GM21526 (cell line): ENCODE data around the gene PRDM8.
"Not testable (repeated sequence)": the region's sequence is repeated elsewhere in the genome, so short reads cannot be mapped to it uniquely, and the experiment has no call there.

Experiments used
- ATAC-seq: cut with Tn5 transposase; IDR thresholded peaks from one replicate; pipeline ENCODE4 v1.9.1; 2021; ENCODE audit warnings: moderate library complexity; ENCODE audit not compliant: unreplicated experiment, low FRiP score

PRDM8 gene

DNA sequence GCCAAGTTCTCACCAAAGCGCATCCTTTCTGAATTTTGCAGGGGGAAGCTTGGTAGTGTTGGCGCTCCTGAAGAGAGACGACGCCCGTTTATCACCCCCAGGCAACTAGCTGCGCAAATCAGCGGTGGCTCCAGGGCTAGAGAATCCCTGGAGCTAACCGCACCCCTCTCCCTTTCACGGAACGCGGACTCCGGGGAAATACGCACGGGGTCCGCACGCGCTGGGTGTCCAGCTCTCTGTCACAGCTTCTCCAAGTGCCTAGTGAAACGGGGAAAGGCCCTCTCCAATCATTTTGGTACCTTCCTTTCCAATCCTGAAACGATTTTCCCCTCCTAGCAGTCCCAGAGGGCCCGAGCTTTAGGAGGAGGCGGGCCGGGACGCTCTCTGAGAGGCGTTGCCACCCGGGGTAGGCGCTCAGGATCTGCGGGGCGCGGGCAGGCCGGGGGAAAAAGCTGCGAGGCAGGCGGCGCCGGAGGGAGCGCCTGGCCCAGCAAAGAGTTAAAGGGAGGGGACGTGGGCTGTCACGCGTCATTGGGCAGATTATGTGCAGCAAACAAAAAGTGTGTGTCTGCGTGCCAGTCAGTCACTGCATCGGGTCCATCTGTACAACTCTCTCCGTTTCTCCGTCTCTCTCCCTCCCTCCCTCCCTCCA is at the start of gene PRDM8:
PRDM8 (plus strand) TSS at position 582 of the 652 bp plus-strand sequence. CDS start 2,578 bp downstream, outside the sequence.
- ATAC-seq: no peak

DNA sequence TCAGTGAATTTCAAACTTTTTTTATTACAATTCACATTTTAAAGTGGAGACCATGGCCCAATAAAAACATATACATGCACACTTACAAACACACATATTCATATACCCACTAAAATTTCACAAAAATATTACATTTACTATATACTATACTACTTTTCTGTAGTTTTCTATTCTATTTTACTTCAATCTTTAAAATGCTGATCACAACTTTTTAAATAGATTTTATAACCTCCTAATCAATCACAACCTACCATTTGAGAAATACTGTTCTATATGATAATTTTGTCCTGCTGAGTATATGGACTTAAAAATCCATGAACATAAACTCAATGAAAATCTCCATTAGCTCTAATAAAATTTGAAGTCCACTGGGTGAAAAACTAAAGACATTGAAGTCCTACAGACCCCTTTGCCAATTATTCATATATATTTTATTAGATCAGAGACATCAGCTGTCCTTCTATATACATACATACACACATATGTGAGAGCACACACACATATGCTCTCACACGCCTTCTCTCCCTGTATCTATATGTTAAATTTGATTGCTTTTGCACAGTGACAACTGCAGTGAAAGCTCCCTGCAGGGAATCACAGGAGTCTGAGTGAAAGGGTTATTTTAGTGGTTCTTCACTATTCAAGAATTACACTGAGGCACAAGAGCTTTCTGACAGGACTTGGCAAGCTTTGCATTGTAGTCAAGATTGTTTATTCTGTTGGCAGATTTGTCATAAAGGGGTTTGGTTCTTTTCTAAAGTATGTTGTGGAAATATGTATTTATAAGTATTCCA is 46.7 kb upstream of the PRDM8 start:
- ATAC-seq: no peak

DNA sequence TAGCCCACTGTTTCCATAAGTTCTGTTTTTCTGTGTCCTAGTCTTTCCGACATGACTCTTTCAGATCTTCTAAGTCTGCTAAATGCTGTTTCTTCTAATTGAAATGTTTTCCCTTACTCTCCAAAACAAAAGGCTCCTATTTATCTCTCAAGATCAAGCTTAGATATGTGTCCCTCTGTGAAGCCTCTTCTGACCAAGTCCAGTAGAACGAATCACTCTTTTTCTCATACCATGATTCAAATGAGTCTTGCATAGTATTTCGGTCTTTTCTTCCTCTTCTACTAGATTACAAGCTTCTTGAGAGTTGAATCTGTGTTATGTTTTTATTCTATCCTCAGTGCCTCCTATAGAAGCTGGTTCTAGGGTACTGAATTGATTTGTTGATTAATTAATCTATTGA is 45.3 kb upstream of the PRDM8 start:
- ATAC-seq: no peak

DNA sequence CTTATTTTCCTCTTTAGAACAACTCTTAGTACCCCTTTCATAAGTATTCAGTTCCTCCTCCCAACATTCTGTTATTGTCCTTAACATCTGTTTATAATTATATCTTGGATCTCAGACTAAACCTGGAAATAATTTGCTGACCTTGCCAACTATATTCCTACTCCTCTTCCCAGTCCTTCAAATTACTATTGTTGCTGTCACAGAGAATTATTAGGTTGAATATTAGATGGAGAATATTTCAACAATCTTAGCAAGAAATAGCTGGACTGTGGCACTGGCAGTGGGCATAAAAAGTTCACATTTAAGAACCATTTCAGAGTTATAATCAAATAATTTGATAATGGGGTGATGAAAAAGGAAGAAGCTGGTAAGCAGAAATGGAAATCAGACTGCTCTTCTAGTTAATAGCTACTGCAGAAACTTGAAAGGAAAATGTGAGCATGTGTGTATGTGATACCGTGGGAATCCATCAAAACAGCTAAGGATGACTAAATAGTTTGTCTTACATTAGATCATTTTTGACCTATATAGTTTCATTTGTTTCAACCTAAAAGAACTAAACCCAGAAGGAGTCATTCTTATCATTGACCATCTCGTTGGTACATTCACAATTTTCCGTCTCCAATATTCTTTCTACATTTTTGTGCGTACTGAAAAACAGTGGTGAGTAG is 43.3 kb upstream of the PRDM8 start:
- no peak for ATAC-seq

DNA sequence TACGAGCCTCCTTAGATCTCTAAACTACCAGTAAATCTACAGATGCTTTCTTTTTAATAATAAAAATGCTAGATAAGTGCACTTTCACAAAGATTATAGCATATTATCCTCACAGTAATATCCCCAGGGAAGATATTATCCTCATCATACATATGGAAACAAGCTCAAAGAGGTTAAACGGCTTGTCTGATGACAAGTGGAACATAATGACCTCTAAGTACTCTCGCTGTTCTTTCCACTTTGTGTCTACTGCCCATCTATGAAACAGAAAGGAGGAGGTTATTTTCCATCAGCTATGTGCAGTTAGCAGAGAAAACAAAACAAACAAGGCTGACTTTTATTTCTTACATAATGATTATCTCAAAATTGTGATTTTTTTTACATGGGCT is 42.8 kb upstream of the PRDM8 start:
- ATAC-seq: no peak

DNA sequence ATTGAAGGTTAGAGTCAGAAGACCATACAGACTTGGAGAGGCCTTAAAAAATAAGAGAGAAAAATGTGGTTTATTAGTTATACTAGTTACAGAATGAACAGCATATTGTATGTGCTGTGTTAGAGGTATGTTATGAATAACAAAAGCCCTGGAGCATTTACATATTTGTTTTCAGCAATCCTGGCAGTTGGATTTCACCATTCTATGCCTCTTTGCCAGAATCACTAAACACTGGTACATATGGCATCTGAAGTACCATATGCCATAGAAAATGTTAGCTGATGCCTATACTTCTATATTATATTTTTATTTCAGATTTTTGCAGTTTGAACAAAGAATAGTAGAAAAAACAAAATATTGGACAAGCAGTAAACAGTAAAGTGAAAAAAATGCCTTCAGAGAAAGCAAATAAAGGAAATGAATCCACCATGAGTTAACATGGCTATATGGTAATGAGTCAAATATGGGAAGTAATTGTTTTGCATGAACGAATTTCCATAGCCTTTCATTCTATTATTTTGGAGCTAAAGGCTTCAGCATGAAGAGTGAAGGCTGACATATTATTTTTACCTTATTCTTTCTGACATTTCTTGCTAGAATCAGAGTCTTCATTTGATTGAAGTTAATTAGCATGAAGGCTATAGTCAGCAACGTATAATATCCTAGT is 41.9 kb upstream of the PRDM8 start:
- ATAC-seq: no peak

DNA sequence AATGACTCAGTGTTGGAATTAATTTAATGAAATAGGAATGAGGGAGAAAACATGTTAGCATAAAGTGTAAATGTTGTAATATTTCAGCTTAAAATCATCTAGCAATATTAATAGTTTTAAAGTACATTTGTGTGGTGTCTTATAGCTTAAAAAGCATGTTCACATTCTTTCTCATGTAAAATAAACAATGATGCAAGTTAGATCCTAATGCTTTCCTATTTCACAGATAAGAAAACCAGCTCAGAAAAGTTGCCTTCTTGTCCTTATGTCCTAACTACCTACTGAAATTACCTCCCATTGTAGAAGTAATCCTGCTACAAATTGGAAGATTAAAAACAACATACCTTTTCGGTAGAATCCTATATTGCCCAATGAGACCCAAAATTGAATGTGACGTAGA is 40.9 kb upstream of the PRDM8 start:
- no peak for ATAC-seq

DNA sequence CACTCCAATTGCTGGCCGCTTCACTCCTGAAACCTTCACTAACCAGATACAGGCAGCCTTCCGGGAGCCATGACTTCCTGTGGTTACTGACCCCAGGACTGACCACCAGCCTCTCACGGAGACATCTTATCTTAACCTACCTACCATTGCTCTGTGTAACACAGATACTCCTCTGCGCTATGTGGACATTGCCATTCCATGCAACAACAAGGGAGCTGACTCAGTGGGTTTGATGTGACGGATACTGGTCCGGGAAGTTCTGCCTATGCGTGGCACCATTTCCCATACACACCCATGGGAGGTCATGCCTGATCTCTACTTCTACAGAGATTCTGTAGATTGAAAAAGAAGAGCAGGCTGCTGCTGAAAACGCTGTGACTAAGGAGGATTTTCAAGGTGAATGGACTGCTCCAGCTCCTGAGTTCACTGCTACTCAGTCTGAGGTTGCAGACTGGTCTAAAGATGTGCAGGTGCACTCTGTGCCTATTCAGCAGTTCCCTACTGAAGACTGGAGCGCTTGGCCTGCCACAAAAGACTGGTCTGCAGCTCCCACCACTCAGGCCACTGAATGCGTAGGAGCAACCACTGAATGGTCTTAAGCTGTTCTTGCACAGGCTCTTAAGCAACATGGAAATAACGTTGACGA is 35.8 kb upstream of the PRDM8 start:
- no peak for ATAC-seq

DNA sequence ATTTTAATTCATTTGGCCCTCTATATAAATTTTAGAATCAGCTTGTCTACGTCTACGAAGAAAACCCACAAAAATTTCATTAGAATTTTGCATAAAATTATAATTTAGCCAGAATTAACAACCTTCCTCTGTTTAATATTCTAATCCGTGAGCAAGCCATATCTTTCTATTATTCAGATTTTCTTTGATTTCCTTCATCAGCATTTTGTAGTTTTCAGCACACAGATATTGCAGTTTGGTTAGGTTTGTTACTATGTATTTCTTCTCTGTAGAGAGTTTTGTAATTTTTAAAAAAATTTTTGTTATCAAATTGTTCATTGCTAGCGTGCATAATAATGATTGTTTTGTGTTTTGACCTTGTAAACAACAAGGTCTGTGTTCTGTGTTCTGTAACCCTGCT is 34.9 kb upstream of the PRDM8 start:
- ATAC-seq: no peak

DNA sequence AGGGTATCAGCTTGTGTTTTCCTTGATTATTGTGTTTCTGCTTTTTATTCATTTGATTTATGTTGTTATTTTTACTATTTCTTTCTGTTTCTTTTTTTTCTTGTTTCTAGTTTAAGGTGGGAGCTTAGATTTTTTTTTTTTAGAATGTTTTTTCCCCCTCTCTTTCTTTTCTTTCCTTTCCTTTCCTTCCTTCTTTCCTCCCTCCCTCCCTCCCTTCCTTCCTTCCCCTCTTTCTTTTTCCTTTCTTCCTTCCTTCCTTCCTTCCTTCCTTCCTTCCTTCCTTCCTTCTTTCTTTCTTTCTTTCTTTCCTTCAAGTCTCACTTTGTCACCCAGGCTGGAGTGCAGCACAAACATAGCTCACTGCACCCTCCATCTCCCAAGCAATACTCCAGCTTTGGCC is 31.4 kb upstream of the PRDM8 start:
- no peak for ATAC-seq

DNA sequence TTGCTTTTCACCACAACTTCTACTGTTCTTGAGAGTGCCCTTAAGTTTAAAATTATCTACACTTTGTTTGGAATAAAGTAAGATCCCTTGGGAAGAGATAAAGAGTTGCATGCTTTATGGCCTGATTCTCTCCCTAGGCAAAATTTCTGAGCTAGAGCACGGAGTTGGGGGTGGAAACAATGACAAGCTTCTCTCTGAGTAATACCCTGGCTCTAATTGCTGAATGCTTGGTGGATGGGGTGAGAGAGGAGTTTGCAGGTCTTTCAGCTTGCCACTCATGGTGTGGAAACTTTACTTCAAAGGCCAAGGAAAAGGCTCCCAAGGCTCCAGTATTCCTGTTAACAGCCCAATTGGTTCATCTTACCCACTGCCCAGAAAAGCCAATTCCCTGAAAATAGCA is 26.1 kb upstream of the PRDM8 start:
- no peak for ATAC-seq

DNA sequence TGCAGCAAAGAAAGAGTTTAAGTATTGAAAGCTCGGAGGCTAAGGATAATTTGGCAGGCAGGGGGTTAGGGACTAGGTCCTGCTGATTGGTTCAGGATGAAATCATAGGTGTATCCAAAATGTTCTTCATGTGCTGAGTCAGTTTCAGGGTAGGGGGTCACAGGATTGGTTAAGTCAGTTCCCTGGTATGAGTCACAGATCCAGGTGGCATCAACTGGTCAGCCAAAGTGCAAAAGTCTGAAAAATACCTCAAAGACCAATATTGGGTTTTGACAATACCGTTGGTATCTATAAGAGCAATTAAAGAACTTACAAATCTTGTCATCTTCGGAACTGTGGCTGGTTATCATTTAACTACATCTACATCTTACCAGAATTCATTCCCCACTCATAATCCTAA is 25.6 kb upstream of the PRDM8 start:
- peak; percentile 5 for ATAC-seq

DNA sequence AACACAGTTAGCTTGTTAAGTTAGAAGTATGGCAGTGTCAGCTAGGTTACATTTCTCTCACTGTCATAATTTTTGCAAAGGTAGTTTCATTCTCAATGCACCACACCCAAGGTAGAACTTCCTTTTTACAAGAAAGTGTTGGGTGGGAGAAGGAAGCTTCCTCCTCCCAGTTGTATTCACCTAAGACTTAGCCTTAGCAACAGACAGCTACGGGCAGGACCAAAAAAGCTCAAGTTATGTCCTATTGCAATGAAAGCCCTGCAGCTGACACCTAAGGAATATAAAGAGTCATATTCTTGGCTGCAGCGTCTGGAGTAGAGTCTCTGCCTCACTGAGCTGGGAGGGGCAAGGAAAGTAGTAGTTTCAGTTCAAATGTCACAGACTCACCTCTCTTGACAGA is 25.1 kb upstream of the PRDM8 start:
- peak; percentile 63 for ATAC-seq

DNA sequence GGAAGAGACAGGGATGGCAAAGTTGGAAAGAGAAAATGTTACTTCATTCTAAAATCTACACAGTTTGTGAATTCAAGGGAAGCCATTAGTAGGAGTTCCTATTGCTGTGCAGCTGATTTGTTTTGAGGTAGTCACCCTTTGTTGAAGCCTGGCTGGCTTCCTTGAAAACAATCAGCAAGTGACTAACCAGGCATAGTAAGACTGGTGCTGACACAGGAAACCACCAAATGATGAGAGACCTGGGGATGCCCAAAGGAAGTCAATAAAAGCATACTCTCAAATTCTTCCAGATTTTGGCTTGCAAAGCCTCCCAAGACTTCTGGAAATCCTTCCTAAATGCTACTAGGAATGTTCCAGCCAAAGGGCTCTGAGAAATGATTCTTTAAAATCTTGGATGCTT is 23.9 kb upstream of the PRDM8 start:
- ATAC-seq: peak; percentile 77

DNA sequence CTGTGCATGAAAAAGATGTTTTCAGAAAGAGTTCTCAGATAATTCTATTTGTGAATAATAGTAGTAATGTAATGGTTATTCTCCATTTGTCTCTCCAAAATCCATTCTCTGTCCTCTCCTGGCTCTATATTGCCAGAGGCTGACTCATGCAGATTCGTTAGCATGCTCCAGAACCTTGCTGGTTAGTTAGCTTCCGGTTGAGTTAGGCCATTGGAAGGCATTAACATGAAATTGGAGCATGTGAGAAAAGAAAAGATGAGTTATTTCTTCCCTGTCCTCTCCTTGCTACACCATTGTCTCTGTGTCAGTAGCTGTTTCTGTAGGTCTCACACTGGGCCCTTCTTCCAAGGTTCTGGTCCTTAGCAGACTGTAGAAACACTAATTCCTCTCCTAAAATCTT is 23.5 kb upstream of the PRDM8 start:
- ATAC-seq: no peak

DNA sequence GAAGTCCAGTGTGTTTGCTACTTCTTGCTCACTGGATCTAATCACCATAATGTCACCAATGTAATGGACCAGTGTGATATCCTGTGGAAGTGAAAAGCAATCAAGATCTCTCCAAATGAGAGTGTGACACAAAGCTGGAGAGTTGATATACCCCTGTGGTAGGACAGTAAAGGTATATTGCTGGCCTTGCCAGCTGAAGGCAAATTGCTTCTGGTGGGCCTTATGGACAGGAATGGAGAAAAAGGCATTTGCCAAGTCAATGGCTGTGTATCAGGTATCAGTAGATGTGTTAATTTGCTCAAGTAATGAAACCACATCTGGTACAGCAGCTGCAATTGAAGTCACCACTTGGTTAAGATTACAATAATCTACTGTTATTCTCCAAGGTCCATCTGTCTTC is 19.5 kb upstream of the PRDM8 start:
- not testable (repeated sequence) for ATAC-seq

DNA sequence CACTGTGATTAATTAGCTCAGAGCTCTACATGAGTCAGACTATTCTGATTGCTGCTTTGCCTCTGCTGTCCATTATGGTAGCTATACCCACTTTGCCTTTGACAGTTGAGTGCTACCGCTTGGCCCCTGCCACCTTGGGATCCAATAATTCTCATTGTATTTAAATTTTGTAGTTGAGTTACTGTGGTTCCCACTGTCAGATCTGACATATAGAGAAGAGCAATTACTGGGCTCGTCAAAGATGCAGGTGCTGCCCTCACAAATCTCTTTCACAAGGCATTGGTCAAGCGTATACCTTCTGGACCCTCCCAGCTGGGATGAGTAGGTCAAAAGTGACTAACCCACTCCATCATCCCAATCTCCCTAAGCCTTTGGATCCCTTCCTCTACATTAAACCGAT is 18.3 kb upstream of the PRDM8 start:
- ATAC-seq: no peak

DNA sequence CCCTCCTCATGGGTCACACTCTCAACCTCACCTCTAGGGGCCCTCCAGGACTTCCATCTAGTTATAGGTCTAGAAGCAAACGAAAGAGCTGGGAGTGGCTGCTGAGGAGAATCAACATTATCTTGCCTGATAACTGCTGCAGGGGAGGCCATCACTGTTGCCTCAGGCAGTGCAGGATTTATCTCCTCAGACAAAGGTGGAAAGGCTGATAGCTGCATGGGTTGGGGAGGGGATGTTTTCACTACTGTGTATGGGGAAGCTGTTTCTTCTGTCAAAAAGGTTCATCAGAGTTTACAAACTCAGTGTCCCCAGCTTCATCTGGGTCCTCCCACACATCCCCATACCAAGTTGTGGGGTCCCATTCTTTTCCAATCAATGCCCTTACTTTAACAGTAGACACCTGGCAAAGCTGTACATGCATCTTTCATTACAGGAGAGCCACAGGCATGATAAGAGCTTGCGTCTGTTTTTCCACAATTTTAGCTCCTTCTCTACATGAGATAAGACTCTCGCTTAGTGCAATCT is 17.6 kb upstream of the PRDM8 start:
- ATAC-seq: no peak

DNA sequence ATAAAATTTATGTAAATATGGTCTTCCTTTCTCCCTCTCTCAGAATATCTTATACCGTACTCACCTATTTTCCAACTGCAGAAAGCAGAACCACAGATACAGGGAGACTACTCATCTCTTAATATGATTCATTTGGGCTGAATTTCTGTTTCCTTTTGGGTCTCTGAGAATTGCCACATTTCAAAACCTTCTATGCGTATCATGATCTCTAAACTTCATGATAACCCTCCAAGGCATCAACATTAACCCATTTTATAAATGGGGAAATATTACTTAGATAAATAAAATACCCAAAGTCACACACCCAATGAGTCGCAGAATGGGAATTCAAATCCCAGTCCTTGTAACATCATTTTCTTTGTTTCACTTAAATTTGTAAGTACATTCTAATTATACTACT is 16.6 kb upstream of the PRDM8 start:
- ATAC-seq: no peak

DNA sequence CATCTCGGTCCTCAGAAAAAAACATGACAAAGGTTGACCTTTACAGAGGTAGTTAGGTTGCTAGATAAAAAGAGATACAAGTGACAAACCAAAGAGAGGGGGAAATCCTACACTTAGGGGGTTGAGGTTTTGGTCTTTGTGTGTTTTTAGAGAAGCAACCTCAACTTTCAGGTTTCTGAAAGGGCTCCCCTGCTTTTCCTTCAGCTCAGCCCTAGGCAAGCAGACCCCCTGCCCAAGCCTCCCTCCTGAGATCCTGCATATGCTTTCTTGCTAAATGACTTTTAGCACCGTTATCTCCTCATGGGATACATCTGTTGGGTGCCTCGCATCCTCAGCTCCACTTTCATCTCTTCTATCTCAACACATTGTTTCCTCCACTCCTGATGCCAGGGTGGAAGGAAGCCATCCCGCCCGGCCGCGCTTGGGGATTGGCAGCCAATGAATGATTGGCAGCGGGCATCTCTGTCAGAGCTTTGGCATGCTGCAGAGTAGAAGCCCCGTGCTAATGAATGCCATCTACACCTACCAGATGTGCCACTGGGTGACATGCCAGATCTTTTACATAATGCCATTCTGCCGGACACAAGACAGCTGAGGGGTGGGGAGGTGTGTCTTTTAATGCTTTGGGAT is 15.0 kb upstream of the PRDM8 start:
- no peak for ATAC-seq
